Gastroesophageal sphincter (tissue), 3 donors: Measurements from ENCODE around the gene YBX1.

ENCODE experiments used
- CTCF ChIP-seq, 4 experiments: fragments of 200-600 bp in 2 of 4; fragments of 450-650 bp in 2 of 4; sonication (generic) in 1 of 4; IDR thresholded peaks; one replicate each; pipeline ENCODE4 v1.5.1; 2017 to 2019; ENCODE audit warnings: antibody characterized with exemption in 4 of 4, mild to moderate bottlenecking in 2 of 4, moderate library complexity in 2 of 4
- POLR2A ChIP-seq, 2 donors: fragments of 450-650 bp; IDR thresholded peaks; one replicate each; pipeline ENCODE4 v1.6.1; 2017; ENCODE audit warnings: antibody characterized with exemption in 2 of 2, mild to moderate bottlenecking in 2 of 2, moderate library complexity in 1 of 2
- POLR2AphosphoS5 ChIP-seq: sonication (generic); formaldehyde crosslinking; IDR thresholded peaks from one replicate; pipeline ENCODE4 v1.6.1; 2017; ENCODE audit warnings: antibody characterized with exemption

- TF ChIP-seq CTCF (IDR thresholded peaks at IDR 0.05): no peak
- no peak for TF ChIP-seq POLR2A (IDR thresholded peaks at IDR 0.05)
- TF ChIP-seq POLR2AphosphoS5: no peak
Measured at GRCh38 chr1:42684139-42684538, 1.9 kb downstream of the YBX1 start.
